ENCODE measurements around the gene CELA3B.
"Not testable (repeated sequence)": the region's sequence is repeated elsewhere in the genome, so short reads cannot be mapped to it uniquely, and the experiment has no call there.

The CELA3B gene

GRCh38 chr1:21981253-21981652 lies 4.4 kb downstream of the CELA3B start:
- DNase-seq = not testable (repeated sequence)

GRCh38 chr1:21982122-21982521 lies 5.3 kb downstream of the CELA3B start:
- not testable (repeated sequence) for DNase-seq

- not testable (repeated sequence) for DNase-seq
Observed at GRCh38 chr1:21983539-21983938, 6.7 kb downstream of the CELA3B start.

GRCh38 chr1:21985893-21986292 lies 9.1 kb downstream of the CELA3B start:
- DNase-seq = not testable (repeated sequence)

GRCh38 chr1:21986386-21986785 lies 9.6 kb downstream of the CELA3B start:
- not testable (repeated sequence) for DNase-seq

GRCh38 chr1:21989672-21990393 lies 13.0 kb downstream of the CELA3B start:
- DNase-seq = not testable (repeated sequence)

GRCh38 chr1:21992186-21992585 lies 15.4 kb downstream of the CELA3B start:
- not testable (repeated sequence) for DNase-seq

GRCh38 chr1:21994716-21995115 lies 17.9 kb downstream of the CELA3B start:
- DNase-seq = not testable (repeated sequence)

- DNase-seq = not testable (repeated sequence)
Observed at GRCh38 chr1:21996663-21996970, 19.8 kb downstream of the CELA3B start.

GRCh38 chr1:21997891-21998623 lies 21.2 kb downstream of the CELA3B start:
- not testable (repeated sequence) for DNase-seq

GRCh38 chr1:21998624-21999294 lies 21.9 kb downstream of the CELA3B start:
- not testable (repeated sequence) for DNase-seq

- DNase-seq = not testable (repeated sequence)
Observed at GRCh38 chr1:21999645-22000044, 22.8 kb downstream of the CELA3B start.

GRCh38 chr1:22001409-22001808 lies 24.6 kb downstream of the CELA3B start, which contains the start of gene CELA3A:
TSS of gene CELA3A (plus strand) at chr1:22001657. CDS start at chr1:22001675, 18 bp downstream.
- no peak for DNase-seq

- not testable (repeated sequence) for DNase-seq
Observed at GRCh38 chr1:22002461-22002860, 25.6 kb downstream of the CELA3B start.

GRCh38 chr1:22002875-22003274 lies 26.1 kb downstream of the CELA3B start:
- DNase-seq = not testable (repeated sequence)

GRCh38 chr1:22003959-22004358 lies 27.1 kb downstream of the CELA3B start:
- not testable (repeated sequence) for DNase-seq

GRCh38 chr1:22005261-22006149 lies 28.7 kb downstream of the CELA3B start:
- DNase-seq = not testable (repeated sequence)

- not testable (repeated sequence) for DNase-seq
Observed at GRCh38 chr1:22006736-22007135, 29.9 kb downstream of the CELA3B start.

- not testable (repeated sequence) for DNase-seq
Observed at GRCh38 chr1:22007262-22007661, 30.4 kb downstream of the CELA3B start.

- not testable (repeated sequence) for DNase-seq
Observed at GRCh38 chr1:22009566-22009965, 32.7 kb downstream of the CELA3B start.

- DNase-seq = not testable (repeated sequence)
Observed at GRCh38 chr1:22012752-22013151, 35.9 kb downstream of the CELA3B start.

- not testable (repeated sequence) for DNase-seq
Observed at GRCh38 chr1:22014575-22015206, 37.9 kb downstream of the CELA3B start.
